Measurements from ENCODE around the gene IGDCC3. TPM values are rescaled to one million over a fixed set of nuclear protein-coding genes. Genes with fewer than 3 reads are reported as not detected.

IGDCC3 gene
- polyA plus RNA-seq, 6 donors from 2014 or later: not detected

DNA sequence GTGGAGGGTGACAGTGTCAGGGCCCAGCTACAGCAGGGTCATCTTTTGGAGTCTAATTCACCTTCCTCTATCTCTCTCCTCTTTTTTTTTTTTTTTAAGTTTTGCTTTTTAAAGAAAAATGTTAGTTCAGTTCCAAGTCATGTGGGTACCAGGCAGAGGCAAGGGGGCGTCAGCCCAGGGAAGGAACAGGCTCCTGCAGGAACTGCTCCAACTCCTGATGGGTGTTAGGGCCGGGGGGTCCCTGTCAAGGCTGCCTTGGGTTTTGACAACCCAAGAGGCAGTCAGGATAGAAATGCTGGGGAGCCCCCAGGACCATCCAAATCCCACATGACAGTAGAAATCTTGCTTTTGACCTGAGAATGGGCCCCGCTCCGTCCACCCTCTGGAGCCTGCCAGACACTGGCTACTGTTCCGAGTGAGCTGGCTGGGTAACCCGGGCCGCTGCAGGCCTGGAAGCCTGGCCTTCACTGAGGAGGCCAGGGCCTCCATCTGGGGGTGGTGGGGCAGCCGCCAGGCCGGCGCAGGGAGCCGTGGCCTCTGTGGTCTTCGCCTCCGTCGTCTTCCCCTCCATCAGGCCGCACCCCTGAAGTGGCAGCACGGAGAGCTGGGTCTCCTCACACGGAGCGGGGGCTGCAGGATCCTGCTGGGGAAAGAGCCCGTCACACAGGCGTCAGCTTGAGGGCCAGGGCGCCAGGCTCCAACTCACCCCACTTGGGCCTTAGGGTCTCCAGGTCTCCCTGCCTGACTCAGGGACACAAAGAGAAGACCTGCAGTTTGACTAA, 49.1 kb downstream of the IGDCC3 start:
- no peak overlapping the region for H3K4me3 Mint-ChIP-seq

DNA sequence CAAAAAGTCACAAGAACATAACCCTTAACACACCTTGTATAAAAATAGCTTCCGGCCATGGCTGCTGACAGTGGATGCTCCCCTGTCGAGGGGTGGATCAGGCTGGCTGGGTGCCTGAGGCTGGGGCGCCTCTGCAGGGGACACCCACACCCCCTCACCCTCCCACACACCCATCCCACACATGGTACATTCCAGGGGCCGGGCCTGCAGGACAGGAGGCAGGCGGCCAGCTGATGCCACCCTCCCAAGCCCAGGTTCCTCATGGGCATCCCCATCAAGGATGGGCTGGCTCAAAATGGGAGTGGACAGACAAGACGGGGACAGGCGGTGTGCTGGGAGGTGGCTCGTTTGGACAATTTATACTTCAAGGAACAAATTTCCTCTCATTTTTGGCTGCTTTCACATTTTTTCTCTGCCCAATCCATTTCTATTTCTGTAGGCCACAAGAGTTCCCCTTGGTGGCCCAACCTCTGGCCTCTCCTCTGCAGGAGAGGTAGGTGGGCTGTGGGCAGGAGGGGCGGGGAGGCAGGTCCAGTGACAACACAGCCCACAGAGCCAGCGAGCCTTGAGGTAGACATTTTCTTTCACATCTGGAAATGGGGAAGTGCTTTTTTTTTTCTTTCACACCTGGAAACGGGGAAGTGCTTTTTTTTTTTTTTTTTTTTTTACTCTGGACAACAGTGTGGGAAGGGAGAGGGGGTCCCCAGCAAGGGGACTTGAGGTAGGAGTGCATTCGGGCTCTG, 50.0 kb downstream of the IGDCC3 start:
- Mint-ChIP-seq H3K9me3 (no peaks in the 10 kb centered on the region), H3K4me3 (no peak overlapping the region), H3K4me1 (peaks cover 6 to 9% (median 8%) of the 10 kb centered on the region in 3 donors), H3K27me3 (peaks cover 5 to 40% (median 16%) of the 10 kb centered on the region in 3 donors), H3K36me3 (no peaks in the 10 kb centered on the region), H3K27ac (no peak overlapping the region)
- DNase-seq (no peak), ATAC-seq (ENCODE audit: low read depth in 2 of 2) (peak; percentile 46 to 54)

More for the DNA sequence above, 49.1 kb downstream of the IGDCC3 start:
- DNase-seq: no peak
- Mint-ChIP-seq H3K9me3 (no peaks in the 10 kb centered on the region), H3K4me1 (peaks cover 6 to 9% (median 8%) of the 10 kb centered on the region in 3 donors), H3K36me3 (no peaks in the 10 kb centered on the region), H3K27ac (no peak overlapping the region), H3K27me3 (peaks cover 5 to 38% (median 15%) of the 10 kb centered on the region in 3 donors)
- no peak for ATAC-seq (ENCODE audit: low read depth in 2 of 2)

DNA sequence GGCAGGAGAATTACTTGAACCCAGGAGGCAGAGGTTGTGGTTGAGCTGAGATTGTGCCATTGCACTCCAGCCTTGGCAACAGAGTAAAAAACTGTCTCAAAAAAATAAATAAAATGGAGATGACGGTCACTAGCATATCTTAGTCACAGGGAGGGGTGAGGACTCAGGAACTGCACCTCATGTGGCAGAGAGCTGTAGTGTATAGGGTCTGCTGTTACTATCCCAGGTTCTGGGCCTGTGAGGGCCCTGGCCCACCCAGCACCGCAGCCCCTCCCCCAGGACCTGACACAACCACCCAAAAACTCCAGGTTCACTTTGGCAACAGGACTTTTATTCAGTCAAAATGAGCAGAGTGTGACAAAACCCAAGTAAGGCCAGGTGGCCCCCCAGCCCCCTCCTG, 51.0 kb downstream of the IGDCC3 start:
- no peak for DNase-seq
- Mint-ChIP-seq H3K4me3 (no peak overlapping the region), H3K36me3 (no peaks in the 10 kb centered on the region), H3K4me1 (peaks cover 6 to 9% (median 8%) of the 10 kb centered on the region in 3 donors), H3K27me3 (peaks cover 5 to 43% (median 23%) of the 10 kb centered on the region in 3 donors), H3K27ac (no peak overlapping the region), H3K9me3 (no peaks in the 10 kb centered on the region)
- ATAC-seq (ENCODE audit: low read depth in 2 of 2): no peak

DNA sequence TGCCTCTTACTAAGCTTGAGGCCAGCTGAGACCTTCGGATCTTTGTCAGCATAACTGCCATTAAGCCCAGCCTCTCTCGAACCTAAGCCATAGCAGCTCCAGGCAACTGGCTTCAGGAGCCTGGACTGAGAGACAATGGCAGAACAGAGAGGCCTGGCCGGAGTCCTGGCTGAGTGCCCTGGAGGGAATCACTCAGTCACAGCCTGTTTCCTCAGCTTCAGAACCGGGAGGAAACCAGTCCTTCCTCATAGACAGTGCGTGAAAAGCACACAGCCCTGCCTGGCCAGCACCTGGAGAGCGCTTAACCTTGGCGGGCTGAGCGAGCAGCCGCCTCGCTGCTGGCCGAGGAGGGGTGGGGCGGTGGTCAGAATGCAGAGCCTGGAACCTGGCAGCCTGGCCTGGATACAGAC, 51.7 kb downstream of the IGDCC3 start:
- Mint-ChIP-seq H3K27me3 (peaks cover 7 to 44% (median 21%) of the 10 kb centered on the region in 3 donors), H3K4me3 (no peak overlapping the region), H3K27ac (no peak overlapping the region), H3K36me3 (no peaks in the 10 kb centered on the region), H3K4me1 (peaks cover 6 to 9% (median 8%) of the 10 kb centered on the region in 3 donors), H3K9me3 (no peaks in the 10 kb centered on the region)
- DNase-seq (no peak), ATAC-seq (ENCODE audit: low read depth in 2 of 2) (no peak)

DNA sequence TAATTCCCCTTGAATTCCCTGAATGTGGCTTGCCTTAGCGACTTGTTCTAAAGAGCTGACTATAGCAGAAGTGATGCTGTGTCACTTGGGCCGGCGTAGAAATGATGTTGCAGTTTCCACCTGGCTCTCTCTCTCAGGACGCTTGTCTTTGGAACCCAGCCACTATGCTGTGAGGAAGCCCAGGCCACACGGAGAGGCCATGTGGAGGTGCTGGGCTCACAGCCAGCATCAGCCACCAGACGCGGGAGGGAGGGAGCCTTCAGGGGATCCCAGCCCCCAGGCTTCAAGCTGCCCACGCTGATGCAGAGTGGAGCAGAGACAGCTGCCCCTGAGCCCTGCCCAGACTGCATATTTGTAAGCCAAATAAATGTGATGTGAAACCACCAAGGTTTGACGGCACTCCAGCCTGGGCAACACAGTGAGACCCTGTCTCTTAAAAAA, 54.7 kb downstream of the IGDCC3 start:
- no peaks in the 10 kb centered on the region for H3K9me3 Mint-ChIP-seq
- no peak overlapping the region for H3K4me3 Mint-ChIP-seq
- ATAC-seq (ENCODE audit: low read depth in 2 of 2): no peak
- DNase-seq: no peak
- no peaks in the 10 kb centered on the region for H3K36me3 Mint-ChIP-seq
- H3K27ac Mint-ChIP-seq: no peak overlapping the region
- peaks cover 5 to 12% (median 7%) of the 10 kb centered on the region in 3 donors for H3K4me1 Mint-ChIP-seq
- peaks cover 9 to 56% (median 17%) of the 10 kb centered on the region in 3 donors for H3K27me3 Mint-ChIP-seq

DNA sequence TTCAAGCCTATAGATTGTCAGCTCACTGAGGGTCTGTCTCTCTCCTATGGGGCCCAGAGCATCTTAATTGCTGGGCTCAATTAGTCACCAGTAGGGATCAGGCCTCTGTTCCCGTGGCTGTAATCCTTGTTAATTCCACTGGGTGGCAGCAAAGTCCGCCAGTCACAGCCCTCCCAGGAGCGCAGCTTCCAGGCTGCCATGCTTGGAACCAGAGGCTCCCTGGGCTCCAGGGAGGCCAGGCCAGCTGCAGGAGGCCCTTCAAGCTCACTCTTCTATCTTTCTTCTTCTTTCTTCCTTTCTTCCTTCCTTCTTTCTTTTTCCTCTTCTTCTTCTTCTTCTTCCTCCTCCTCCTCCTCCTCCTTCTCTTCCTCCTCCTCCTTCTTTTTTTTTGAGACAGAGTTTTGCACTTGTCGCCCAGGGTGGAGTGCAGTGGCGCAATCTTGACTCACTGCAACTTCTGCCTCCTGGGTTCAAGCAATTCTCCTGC, 58.9 kb downstream of the IGDCC3 start:
- H3K4me1 Mint-ChIP-seq: peaks cover 0 to 5% (median 3%) of the 10 kb centered on the region in 3 donors
- H3K36me3 Mint-ChIP-seq: no peaks in the 10 kb centered on the region
- peak overlapping the region in 2 of 6 donors; percentile 4 to 53 for H3K27ac Mint-ChIP-seq
- DNase-seq (peak; percentile 61), ATAC-seq (ENCODE audit: low read depth in 2 of 2) (peak; percentile 97 to 99)
- no peak overlapping the region for H3K4me3 Mint-ChIP-seq
- H3K9me3 Mint-ChIP-seq: no peaks in the 10 kb centered on the region
- peaks cover 5 to 37% (median 17%) of the 10 kb centered on the region in 3 donors for H3K27me3 Mint-ChIP-seq

DNA sequence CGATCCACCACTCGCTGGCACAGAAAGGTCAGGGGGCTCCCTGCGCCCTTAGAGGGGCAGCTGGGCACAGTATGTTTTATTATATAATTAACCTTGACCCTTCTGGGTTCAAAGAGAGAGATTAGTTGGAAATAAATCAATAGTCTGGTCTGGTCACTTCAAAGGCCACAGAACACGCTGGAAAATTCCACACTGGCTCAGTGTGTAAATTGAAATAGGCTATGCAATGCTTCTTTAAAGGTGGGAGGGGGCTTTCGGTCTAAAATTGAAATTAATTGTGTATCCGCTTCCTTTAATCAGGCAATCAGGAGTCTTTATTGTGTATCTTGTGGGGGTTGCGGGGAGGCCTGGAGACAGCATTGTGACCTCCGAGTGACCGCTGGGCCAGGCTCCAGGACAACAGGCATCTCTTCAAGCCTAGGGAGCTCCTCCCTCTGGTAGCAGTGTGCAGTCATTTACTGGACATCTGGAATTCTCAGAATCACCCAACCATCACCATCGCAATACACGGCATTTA, 65.3 kb downstream of the IGDCC3 start:
- Mint-ChIP-seq H3K4me3 (peak overlapping the region in 1 of 8 donors; percentile 48), H3K36me3 (no peaks in the 10 kb centered on the region), H3K27ac (no peak overlapping the region), H3K27me3 (peaks cover 0 to 9% (median 0%) of the 10 kb centered on the region in 3 donors), H3K4me1 (no peaks in the 10 kb centered on the region), H3K9me3 (no peaks in the 10 kb centered on the region)
- no peak for DNase-seq
- ATAC-seq (ENCODE audit: low read depth in 2 of 2): no peak

DNA sequence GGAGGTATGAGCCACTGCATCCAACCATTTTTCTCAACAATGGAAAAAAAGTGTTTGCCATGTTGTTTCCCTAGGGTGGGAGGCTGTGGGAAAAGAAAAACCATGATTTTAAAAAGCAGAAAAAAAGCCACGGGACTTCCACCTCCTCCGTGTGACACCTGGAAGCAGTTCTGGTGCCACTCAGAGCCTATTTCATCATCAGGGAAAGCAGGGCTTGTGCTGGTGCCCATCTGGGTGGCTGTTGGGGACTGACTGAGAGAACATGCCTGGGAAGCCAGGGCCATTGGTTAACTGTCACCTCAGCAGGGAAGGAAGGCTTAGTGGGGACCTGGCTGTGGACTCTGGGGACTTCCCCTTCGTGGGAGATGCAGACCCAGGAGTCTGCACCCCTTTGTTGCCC, 66.0 kb downstream of the IGDCC3 start:
- ATAC-seq (ENCODE audit: low read depth in 2 of 2): no peak
- Mint-ChIP-seq H3K4me1 (no peaks in the 10 kb centered on the region), H3K4me3 (no peak overlapping the region), H3K36me3 (no peaks in the 10 kb centered on the region), H3K9me3 (no peaks in the 10 kb centered on the region), H3K27ac (no peak overlapping the region), H3K27me3 (peaks cover 0 to 9% (median 0%) of the 10 kb centered on the region in 3 donors)
- DNase-seq: no peak

DNA sequence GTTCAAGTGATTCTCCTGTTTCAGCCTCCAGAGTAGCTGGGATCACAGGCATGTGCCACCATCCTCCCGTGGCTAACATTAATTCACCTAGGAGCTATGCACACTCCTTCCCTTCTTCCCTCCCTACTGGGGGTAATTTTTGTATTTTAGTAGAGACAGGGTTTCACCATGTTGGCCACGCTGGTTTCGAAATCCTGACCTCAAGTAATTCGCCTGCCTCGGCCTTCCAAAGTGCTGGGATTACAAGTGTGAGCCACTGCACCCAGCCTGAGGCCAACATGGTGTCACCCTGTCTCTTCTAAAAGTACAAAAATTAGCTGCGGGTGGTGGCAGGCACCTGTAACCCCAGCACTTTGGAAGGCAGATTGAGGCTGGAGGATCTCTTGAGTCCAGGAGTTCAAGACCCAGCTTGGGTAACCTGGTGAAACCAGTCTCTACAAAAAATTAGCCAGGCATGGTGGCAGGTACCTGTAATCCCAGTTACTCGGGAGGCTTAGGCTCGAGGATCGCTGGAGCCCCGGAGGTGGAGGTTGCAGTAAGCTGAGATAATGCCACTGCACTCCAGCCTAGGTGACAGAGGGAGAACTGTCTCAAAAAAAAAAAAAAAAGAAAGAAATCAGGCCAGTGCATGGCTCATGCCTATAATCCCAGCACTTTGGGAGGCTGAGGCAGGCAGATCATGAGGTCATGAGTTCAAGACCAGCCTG, 67.2 kb downstream of the IGDCC3 start:
- H3K4me1 Mint-ChIP-seq: peaks cover 0 to 4% (median 3%) of the 10 kb centered on the region in 3 donors
- no peak for DNase-seq
- no peak for ATAC-seq (ENCODE audit: low read depth in 2 of 2)
- H3K4me3 Mint-ChIP-seq: no peak overlapping the region
- H3K27me3 Mint-ChIP-seq: peaks cover 0 to 9% (median 0%) of the 10 kb centered on the region in 3 donors
- no peak overlapping the region for H3K27ac Mint-ChIP-seq
- no peaks in the 10 kb centered on the region for H3K36me3 Mint-ChIP-seq
- no peaks in the 10 kb centered on the region for H3K9me3 Mint-ChIP-seq

DNA sequence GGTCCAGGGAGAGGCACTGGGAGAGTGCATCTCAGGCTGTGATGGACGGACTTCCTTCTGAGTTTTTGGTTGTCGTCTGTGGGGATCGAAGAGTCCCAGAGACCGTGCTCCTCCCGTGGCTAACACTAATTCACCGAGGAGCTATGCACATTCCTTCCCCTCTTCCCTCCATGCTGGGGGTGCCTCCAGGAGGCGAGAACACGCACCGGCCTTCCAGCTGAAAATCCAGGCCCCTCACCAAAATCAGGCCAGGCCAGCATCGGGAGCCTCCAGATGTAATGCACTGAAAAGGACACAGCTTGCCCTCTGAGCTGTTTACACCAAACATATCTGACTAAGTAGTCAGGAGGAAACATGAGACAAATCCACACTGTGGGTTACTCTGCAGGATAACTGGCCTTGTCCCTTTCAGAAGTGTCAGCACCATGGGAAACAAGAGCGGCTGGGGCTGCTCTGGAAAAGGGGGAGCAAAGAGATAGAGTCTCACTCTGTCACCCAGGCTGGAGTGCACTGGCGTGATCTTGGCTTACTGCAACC, 67.9 kb downstream of the IGDCC3 start:
- peaks cover 3 to 6% (median 5%) of the 10 kb centered on the region in 3 donors for H3K4me1 Mint-ChIP-seq
- DNase-seq: no peak
- peaks cover 0 to 9% (median 0%) of the 10 kb centered on the region in 3 donors for H3K27me3 Mint-ChIP-seq
- H3K36me3 Mint-ChIP-seq: no peaks in the 10 kb centered on the region
- H3K4me3 Mint-ChIP-seq: no peak overlapping the region
- H3K27ac Mint-ChIP-seq: peak overlapping the region in 1 of 6 donors; percentile 39
- no peak for ATAC-seq (ENCODE audit: low read depth in 2 of 2)
- H3K9me3 Mint-ChIP-seq: no peaks in the 10 kb centered on the region

DNA sequence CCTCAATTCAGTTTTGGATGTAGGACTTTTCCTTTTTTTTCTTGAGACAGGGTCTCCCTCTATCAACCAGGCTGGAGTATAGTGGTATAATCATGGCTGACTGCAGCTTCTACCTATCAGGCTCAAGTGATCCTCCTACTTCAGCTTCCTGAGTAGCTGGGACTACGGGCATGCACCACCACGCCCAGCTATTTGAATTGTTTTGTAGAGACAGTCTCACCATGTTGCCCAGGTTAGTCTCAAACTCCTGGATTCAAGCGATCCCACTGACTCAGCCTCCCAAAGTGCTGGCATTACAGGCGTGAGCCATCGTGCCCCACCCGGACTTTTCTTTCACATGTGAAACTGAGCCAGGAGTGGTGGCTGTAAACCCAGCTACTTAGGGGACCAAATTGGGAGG, 69.8 kb downstream of the IGDCC3 start:
- H3K36me3 Mint-ChIP-seq: no peaks in the 10 kb centered on the region
- H3K4me3 Mint-ChIP-seq: no peak overlapping the region
- no peak for ATAC-seq (ENCODE audit: low read depth in 2 of 2)
- peaks cover 0 to 9% (median 0%) of the 10 kb centered on the region in 3 donors for H3K27me3 Mint-ChIP-seq
- peaks cover 0 to 4% (median 0%) of the 10 kb centered on the region in 7 donors for H3K9me3 Mint-ChIP-seq
- peaks cover 9 to 15% (median 14%) of the 10 kb centered on the region in 3 donors for H3K4me1 Mint-ChIP-seq
- no peak for DNase-seq
- no peak overlapping the region for H3K27ac Mint-ChIP-seq

DNA sequence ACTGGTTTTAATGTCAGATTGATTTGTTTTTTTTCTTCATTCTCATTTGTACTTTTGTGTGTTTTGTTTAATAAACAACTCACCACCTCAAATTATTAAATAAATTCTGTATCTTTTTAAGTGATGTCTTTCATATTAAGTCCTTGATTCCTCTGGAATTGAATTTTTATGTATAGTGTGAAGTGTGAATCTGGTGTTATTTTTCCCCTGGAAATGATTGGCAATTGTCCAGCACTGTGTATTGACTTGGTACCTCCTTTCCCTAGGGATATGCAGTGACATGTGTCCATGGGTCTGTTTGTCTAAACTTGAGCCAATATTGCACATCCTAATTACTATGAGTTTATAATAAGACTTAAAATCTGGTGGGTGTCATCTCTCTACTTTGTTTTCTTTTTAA, 71.3 kb downstream of the IGDCC3 start:
- DNase-seq (no peak), ATAC-seq (ENCODE audit: low read depth in 2 of 2) (no peak)
- Mint-ChIP-seq H3K27ac (peak overlapping the region in 2 of 6 donors; percentile 5 to 100), H3K4me3 (peak overlapping the region in 1 of 8 donors; percentile 64), H3K27me3 (no peaks in the 10 kb centered on the region), H3K36me3 (no peaks in the 10 kb centered on the region), H3K9me3 (peaks cover 0 to 4% (median 0%) of the 10 kb centered on the region in 7 donors), H3K4me1 (peaks cover 12 to 15% (median 14%) of the 10 kb centered on the region in 3 donors)
